ENCODE data around the gene TCTA.

TCTA gene

DNA sequence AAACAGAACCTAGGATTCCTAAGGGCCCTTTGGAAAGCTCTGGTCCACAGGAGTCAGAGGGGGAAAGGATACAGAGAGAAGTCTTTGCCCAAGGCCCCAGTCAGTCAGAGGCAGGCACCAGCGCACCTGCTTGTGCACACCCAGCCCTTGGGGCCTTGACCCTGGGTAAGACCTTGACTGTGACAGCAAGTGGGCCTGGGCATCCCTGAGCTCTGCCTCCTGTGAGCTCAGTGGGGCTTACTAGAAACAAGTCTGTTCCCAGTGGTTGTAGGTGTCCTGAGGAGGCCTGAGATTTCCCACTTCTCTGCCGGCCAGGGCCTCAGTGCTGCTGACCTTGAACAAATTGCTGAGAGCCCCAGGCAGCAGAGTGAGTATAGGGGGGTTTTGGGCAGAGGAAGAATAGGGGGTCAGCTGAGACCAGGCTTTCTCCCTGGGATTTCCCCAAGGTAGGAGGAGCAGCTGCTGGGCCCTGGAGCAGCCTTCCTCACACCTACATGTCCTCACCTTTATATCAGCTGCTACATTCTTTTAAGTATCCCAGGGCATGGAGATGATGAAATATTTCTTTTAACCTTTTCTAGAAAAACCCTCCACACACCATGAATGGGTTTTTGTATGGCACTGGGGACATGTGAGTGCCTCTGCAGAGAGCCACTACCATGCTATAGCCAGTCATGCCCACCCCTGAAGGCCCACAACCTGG, 48.1 kb downstream of the TCTA start:
- no peak for TF ChIP-seq CTCF (IDR thresholded peaks at IDR 0.05)

DNA sequence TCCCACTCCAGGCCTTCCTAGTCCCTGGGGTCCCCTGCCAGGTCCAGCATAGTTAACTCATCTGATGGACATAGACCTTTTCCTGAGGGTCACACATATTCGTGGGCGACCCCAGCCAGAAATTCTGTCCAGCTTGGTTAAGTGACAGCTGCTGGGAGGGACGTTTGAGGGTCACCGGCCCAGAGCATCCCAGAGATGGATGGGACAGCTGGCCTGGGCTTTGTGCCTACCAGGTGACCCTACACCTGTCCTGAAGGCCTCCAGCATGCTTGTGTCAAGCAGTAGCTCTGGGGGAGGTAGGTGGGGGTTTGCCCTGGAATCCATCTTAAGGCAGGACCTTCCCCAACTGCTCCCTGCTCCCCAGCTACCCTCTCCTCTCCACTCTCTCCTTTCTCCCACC, 48.7 kb downstream of the TCTA start:
- TF ChIP-seq CTCF (IDR thresholded peaks at IDR 0.05), result no peak

- no peak for TF ChIP-seq CTCF (IDR thresholded peaks at IDR 0.05)
Observed at GRCh38 chr3:49461443-49462171, 49.4 kb downstream of the TCTA start.

- TF ChIP-seq CTCF (IDR thresholded peaks at IDR 0.05), result no peak
Observed at GRCh38 chr3:49462222-49462621, 50.0 kb downstream of the TCTA start.

GRCh38 chr3:49465270-49466034, 53.2 kb downstream of the TCTA start:
- no peak for TF ChIP-seq CTCF (IDR thresholded peaks at IDR 0.05)

Measured in LNCAP (cell line).